Inflammatory macrophage (primary cell): ENCODE measurements around the gene METTL25B.
"Not testable (repeated sequence)": the region's sequence is repeated elsewhere in the genome, so short reads cannot be mapped to it uniquely, and the experiment has no call there.

ENCODE experiments used
- DNase-seq, 2 donors: peaks; one replicate each; pipeline ENCODE4 v3.0.0-alpha.2; 2020 to 2022

METTL25B gene

DNA sequence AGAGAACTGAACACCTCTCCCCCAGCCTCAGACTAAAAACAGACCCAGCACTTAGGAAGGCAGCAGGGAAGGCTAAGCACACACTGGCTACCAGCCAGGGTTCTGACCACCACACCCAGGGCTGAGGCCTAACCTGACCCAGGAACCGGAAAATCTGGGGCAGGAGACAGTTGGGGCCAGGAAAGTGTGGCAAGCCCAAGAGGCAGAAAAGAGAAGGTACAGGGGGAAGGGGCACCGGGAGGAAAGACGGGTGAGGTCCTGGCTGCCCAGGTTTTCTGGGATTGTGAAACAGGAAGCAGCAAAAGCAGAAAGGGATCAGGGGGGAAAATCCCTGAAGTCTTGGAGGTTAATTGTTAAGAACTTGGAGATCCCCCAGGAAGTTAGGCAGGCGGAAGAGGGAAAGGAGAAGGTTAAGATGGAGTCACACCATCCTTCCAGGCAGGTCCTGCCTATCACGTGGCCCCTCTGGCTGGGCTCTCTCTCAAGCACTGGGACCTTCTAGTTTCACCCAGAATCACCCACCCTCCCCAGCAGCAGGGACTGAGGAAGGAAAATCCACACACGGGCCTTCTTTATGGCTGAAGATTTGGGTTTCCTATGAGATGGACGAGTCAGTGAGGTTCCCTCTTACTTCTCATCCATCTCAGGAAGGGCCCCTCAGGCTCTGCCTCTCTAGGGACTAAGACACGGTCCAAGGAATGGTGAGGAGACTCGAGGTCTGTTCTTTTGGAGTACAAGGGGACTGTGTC lies 20.6 kb downstream of the METTL25B start:
- DNase-seq = peak; percentile 36 to 64

DNA sequence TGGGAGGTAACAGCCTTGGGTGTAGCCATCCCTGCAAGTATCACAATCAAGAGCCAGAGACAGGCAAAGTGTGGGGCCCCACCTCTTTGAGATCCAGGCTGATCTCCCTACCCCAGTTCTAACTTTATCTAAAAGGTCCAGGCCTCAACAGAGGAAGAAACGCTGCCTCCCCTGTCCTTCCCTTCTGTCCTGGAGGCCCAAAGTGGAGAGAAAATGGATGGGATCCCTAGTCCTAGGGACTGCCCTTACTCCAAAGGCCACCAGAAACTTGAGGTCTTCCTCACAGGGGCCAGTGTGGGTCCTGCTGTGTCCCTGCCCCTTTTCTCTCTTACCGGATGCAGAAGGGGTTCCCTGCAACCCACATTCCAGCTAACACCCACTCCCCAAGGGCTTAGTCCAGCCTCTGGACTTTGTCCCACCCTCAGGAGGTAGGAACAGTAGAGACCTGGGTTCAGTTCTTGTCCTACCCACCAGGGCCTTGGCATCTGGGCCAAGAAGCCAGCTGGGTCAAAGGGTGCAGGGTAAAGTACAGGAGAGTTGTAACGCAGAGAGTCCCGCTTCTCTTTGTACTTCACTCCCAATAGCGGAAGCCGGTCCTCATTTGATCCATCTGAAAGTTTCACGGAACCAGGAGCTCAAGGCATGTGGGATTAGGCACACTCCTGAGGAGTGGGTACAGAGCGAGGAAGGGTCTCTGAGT lies 21.3 kb downstream of the METTL25B start:
- DNase-seq = peak in 1 of 2 donors; percentile 38

DNA sequence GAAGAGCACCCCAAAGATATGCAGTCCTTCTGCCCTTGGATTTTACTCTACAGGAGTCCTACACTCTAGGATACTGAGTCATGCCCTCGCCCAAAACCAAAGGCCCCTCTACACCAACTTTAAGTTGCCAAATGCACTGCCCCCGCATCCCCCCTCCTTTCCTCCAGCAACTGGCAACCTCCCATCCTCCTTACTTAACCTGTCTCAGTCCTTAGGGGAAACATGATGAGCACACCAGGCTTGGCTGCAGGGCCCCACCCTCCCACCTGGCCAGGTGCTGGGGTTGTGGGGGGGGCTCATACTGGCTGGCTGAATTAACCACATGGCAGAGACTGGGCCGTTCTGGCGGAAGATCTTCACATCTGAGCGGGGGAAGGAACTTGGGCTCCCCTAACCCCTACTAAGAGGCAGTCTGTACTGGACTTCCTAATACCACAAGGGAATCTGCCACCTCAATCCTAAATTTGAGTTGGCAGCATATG lies 22.0 kb downstream of the METTL25B start:
- peak in 1 of 2 donors; percentile 38 for DNase-seq

DNA sequence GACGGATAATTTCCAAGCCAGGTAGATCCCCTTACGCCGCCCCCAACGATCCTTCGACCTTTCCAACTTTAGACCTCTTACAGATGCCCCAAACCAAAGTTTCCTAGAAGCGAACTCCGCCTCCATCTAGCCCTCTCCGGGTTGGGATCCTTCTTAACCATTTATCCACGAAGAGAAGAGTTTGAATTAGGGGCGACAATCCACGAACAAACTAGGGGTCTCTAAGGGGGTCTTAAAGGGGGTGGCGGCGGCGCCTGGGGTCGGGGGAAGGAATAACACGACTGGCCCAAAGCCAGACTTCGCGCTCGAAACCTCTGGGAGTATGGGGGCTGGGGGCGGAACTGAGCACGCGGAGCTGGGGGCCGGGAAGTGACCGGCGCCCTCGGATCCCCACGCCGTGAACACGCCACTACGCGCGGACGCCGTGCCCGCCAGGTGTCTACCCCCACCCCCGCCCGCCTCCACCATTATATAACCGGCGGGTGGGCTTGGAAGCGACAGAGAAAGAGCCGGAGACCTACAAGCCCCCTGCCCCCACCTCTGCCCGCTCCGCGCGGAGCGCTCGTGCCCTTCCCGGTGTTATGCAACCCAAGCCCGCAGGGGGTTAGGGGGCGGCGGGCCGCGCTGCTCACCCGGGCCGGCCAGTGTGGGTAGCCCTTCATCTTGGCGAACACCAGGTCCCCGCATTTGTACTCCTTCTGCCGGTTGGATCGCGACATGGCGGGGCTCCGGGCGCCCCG lies 22.6 kb downstream of the METTL25B start:
- peak; percentile 20 to 47 for DNase-seq

DNA sequence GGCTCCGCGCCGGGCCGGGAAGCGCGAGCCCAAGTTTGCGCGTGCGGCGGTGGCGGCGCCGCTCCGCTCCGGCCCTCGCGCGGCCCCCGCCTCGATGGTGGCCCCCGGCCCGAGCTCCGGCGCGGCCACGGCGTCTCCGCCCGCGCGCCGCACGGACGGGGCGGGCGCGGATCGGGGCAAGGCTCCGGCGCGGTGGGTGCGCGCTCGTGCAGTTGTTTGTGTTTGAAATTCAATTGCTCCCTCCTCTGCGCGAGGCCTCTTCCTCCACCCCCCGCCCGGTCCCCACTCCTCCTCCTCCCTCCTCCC lies 23.1 kb downstream of the METTL25B start, which contains the start of gene HDGF:
Gene HDGF (minus strand): TSS at position 225 of the 306 bp plus-strand sequence. CDS start 246 bp downstream, outside the sequence.
- DNase-seq = no peak

DNA sequence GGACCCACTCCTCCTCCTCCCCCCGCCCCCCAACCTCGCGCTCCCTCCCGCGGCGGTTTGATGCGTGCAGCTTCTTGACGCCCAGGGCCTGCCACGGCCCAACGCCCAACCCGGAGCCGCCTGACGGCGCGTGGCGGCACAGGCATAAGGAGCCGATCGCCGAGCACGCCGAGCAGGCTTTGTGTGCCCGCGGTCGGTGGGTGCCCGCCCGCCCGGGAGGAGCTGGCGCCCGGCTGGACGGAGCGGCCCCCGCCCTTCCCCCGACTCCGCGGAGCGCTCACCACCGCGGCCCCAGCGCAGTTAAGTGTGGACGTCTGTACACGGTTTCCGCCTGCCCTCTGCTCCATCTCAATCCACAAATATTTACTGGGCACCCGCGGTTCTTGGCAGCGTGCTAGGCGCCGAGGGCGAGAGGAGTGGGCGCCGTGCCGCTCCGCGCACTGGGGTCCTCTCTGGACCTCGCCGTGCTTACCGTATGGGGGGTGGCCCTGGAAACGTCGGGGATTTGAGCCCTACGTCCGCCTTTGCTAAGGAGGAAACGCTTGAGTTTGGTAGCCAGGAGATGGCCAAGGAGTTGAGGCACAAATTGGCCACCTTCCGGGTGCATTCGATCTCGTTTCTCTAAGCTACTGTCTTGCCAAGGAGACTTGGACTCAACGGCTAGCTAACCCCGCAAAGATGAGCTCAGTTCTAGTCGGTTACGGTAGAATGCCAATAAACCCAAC lies 23.6 kb downstream of the METTL25B start:
- peak; percentile 94 to 95 for DNase-seq

DNA sequence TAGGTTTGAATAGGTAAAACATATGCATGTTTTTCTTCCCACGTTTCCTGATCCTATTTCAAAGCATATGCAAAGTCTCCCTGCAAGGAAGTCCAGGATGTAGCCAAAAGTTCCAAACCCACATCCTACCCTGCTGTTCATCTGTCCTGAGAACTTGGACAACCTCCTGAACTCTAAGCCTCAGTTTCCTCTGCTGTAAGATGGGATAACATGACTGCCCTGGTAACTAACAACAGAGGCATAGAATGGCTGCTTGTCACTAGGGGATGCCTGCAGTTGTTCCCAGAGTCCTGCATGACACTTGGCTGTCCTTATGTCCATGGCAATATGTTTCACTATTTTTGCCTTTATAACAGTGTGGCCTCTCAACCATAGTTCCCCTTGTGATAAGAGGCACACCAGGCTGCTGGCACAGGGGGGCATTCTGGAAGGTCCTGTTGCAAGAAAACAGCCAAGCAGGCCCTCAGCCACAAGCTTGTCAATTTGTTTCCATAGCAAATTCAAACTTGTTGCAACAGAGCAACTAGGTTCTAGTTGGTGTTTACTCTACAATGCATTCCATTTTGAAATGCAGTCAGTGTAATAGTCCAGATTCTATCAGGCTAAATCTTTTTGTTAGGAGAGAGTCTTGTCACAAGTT lies 24.7 kb downstream of the METTL25B start:
- peak in 1 of 2 donors; percentile 19 for DNase-seq

DNA sequence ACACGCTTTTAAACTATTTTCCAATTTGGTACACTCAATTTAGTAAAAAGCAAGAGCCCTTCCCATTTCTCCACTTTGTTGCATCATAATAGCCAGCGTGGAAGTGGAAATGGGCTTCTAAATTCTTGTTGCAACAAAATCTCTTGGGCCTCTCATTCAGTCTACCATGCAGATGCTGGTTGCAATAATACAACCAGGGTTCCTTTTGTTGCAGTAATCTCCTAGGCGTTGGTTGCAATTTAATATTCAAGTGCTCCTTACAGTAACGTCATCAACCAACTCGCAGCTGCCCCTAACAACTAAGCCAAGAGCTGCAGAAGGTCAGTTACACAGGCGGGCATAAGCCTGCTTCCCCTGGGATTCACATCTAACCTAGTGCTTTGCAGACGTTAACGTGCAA lies 25.9 kb downstream of the METTL25B start:
- peak; percentile 11 to 17 for DNase-seq

DNA sequence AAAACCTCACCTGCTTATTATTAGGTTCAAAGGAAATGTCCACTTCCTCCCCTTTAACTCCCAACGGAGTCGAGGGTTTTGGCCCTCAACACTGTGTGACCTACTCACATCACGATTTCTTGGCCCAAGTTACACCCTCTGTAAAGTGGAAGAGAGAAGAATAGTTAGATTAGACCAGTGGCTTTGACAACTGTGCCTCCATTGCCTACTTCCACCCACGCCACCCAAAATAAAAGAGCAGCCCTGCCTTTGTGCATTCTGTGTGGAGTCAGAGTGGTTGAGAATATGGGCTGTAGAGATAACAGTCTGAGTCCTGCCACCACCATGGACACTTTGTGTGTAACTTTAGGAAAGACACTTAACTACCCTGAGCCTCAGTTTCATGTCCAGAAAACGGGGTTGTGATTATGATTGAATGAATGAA lies 27.3 kb downstream of the METTL25B start:
- DNase-seq = no peak

DNA sequence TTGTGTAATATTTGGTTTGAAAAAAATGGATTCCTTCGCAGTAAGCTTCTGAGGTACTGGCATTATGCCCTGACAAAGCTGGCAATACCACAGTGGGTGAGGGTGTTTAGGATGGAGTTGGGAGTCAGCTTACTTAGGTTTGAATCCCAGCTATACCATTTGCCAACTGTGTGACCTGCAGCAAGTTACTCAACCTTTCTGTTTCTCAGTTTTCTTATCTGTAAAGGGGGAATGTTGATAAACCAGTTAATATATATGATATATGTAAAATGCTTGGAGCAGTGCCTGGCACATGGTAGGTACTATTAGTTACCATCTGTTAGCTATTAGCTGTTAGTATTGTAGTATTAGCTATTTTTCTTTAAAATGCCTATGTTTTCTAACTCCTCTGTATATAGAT lies 28.1 kb downstream of the METTL25B start:
- no peak for DNase-seq

DNA sequence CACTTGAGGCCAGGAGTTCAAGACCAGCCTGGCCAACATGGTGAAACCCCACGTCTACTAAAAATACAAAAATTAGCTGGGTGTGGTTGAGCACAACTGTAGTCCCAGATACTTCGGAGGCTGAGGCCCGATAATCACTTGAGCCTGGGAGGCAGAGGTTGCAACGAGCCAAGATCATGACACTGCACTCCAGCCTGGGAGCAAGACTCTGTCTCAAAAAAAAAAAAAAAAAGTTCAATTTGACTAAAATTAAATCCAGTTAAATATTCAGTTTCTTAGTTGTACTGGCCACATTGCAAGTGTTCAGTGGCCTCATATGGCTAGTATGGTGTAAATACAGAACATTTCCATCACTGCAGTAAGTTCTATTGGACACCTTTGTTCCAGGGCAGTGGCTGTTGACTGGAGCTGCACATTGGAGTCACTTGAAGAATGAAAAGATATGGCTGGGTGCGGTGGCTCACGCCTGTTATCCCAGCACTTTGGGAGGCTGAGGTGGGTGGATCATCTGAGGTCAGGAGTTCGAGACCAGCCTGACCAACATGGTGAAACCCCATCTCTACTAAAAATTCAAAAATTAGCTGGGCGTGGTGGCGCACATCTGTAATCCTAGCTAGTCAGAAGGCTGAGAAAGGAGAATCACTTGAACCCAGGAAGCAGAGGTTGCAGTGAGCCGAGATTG lies 29.4 kb downstream of the METTL25B start:
- not testable (repeated sequence) for DNase-seq

DNA sequence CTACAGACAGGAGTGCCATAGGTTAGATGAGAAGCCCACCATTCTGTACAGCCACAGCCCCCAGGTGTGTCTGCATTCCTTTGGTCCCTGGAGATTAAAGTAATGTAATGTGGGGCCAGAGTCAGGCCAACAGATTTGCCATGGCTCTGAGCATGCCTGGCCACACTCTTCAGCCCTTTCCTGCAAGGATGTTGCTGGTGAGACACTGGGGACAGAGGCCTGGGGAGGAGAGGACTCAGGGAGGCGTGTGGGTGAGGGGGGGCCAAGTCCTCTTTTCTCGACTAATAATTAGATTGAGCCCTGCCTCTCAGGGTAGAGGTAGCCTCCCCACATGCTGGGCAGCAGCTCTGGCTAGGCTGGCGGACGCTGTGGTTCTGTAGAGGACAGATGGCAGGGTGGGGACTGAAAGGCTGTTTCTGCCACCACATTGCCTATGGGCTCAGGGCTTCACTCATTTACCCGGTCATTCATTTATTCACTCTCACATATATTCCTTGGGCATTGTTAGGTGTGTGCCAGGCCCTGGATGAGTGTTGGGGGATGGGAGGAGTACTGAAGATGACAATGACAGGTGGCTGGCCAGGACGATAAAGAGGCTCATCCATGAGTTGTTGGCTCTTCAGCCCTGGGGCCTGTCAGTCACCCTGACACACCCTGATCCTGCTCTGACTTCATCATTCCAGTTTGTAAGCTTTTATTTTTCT lies 32.0 kb downstream of the METTL25B start:
- DNase-seq = no peak

DNA sequence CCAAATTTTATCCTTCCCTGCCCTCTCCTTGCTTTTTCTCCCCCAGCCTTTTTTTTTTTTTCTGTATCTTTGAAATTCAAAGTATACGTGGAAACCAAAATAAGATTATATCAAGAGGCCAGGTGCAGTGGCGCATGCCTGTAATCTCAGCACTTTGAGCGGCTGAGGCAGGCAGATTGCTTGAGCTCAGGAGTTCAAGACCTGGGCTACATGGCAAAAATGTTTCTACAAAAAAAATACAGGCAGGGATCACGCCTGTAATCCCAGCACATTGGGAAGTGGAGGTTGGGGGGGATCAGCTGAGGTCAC lies 32.5 kb downstream of the METTL25B start:
- DNase-seq = no peak

DNA sequence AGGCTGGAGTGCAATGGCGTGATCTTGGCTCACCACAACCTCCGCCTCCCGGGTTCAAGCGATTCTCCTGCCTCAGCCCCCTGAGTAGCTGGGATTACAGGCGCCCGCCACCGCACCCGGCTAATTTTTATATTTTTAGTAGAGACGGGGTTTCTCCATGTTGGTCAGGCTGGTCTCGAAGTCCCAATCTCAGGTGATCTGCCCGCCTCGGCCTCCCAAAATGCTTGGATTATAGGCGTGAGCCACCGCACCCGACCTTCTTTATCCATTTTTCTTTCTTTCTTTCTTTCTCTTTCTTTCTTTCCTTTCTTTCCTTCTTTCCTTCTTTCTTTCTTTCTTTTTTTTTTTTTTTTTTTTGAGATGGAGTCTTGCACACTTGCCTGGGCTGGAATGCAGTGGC lies 36.9 kb downstream of the METTL25B start:
- DNase-seq = not testable (repeated sequence)

DNA sequence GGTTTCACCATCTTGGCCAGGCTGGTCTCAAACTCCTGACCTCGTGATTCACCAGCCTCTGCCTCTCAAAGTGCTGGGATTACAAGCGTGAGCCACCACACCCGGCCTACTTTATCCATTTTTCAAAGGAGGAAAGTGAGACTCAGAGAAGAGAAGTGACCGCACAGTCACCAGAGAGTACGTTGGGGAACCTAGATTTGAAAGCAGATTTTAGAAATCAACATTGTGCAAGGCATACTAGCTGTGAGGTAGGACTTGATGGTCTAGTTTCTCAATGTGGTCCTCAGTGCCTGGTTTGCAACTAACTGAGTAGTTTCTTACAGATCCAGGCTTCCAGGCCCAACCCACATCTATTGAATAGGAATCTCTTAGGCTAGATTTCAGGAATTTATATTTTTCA lies 37.4 kb downstream of the METTL25B start:
- DNase-seq = peak; percentile 64 to 81

DNA sequence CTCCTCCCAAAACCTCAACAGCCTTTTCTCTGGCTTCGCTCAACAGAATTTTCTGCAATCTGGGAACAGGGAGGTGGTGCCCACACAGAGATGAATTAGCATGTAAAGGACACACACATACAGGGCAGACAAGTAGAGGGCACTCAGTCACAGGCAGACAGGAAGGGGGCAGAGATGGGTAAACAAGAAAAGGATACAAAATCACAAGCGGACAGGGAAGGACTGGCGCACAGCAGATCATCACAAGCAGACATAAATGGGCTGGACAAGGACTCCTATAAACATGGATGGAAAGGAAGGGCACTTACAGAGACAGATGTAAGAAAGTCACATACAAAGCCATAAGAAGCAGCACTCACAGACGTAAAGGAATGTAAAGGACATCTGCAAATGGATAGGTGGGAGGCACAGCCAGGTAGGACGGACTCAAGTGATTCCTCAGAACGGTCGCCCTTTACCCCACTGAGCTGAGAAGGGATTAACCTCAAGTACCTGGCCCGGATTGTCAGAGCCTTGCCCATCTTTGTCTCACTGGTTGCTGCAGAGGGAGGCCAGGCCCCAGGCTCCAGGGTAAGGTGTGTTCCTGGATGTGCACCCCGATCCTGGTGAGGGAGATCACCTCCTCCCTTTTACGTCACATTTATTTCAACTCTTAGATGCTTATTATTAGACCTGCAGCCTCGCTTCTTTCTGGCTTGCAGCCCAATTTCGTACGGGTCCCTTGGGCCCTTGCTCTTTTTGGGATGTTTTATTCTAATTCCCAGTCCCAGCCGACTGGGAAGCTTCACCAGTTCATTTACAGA lies 38.2 kb downstream of the METTL25B start:
- DNase-seq = no peak

DNA sequence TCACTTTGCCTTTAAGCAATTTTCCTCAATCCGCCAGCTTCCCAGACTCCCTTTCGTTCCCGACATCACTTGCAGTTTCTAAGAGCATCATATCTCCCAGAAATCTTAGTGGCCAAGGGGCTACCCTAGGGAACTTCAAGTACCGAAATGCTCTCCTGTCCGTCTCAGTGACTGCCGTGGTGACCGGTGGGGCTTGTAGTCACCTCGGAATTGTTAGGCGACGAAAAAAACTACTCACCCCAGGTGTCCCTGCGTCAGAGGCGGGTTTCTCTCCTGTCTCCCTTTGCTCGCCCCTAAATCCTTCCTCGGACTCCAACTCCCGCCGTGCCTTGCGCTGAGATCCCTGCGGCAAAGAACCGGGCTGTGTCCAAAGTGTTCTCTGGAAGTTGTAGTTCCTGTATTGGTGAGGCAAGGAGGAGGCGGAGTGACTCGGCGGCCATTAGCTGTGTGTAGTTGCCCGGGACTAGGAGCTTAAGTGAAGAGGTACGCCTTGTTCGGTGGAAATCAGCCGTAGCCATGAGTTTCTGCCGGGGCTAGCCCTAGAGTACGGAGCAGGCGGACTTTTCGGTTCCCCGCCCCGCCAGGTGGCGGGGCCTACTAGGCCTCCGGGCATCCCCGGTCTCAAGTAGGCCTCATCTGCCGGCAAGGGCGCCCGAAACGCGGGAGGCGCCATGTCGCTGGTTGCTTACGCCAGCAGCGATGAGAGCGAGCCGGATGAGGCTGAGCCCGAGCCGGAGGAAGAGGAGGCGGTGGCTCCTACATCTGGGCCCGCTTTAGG lies 39.0 kb downstream of the METTL25B start, which contains the start of gene PRCC:
Gene PRCC (plus strand): TSS at position 435 of the 778 bp plus-strand sequence. CDS start 237 bp downstream, at position 672.
- peak; percentile 99 to 100 for DNase-seq

DNA sequence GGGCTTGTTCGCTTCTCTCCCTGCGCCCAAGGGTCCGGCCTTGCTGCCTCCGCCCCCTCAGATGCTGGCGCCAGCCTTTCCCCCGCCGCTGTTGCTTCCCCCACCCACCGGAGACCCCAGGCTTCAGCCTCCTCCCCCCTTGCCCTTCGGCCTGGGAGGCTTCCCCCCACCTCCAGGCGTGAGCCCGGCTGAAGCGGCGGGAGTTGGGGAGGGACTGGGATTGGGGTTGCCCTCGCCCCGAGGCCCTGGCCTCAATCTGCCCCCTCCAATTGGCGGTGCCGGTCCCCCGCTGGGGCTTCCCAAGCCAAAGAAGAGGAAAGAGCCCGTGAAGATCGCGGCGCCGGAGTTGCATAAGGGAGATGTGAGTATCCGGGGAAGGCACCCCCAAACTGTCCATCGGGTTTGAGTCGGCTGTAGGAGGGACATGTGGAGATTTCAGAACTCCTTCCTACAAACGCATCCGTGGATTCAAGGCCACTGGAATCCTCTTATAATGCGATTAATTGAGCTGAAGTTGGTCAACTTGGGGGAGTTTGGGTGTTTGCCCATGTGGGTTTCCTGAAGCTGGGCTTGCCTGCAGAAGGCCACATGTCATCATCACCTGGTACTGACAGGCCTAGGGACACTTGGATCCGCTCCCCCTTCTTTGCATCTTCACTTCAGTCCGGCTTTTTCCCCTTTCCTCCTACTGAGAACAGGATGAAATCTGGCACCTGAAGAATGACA lies 39.8 kb downstream of the METTL25B start:
- peak in 1 of 2 donors; percentile 32 for DNase-seq
